ENCODE measurements around the gene CYP4F12.

CYP4F12 gene

DNA sequence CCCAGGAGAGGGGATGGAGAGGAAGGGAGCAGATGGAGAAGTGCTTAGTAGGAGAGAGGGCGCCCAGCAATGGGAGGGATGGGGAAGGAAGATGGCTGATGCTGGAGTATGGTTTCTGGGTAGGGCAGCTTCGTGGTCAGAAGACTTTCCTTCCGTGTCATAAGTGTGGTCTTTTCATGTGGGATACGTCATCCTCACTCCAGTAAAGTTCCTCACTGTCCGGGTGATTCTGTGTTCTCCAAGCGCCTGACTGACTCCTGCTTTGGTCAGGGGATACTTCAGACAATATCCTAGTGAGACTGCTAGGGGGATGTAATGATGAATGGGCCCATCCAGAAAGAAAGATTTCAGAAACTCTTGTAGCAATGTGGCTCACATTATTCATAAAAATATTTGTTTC is 61.0 kb downstream of the CYP4F12 start:
- no peak for DNase-seq

DNA sequence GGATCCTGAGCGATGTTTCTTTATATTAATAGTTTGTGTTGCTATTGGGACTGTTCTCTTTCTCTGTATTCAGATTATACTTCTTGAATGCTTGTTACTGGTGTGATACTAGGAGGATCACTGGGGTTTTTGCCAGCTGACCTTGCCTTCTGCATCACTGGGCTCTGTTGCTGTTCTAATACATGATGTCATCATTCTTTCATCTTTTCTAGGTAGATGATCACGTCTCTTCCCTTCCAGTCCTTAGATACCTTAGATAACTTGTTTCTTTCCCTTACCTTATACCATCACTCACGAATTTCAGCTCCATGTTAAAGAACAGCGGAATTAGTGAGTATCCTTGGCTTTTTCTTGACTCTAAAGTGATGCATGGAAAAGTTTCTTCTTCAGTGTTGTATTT is 64.8 kb downstream of the CYP4F12 start, which contains the start of gene OR10H3:
Gene OR10H3 (plus strand): TSS at position 264 of the 400 bp plus-strand sequence. CDS start 3,408 bp downstream, outside the sequence.
- H3K27me3 ChIP-seq (ENCODE audit: insufficient read depth, low read length): no peaks in the 10 kb centered on the region
- H3K18ac ChIP-seq (ENCODE audit: low read length): no peak within 1 kb of the TSS
- H4K12ac ChIP-seq (ENCODE audit: low read depth, low read length): no peak within 1 kb of the TSS
- no peak within 1 kb of the TSS for H3K9ac ChIP-seq (ENCODE audit: low read length)
- no peak within 1 kb of the TSS for H4K8ac ChIP-seq (ENCODE audit: low read depth, low read length)
- H2AFZ ChIP-seq (ENCODE audit: insufficient read depth, low read length, poor library complexity): no peak within 1 kb of the TSS
- no peak within 1 kb of the TSS for H2BK12ac ChIP-seq (ENCODE audit: low read length)
- no peak within 1 kb of the TSS for H2BK5ac ChIP-seq (ENCODE audit: low read depth, low read length, poor library complexity)
- no peaks in the 10 kb centered on the region for H3K36me3 ChIP-seq (ENCODE audit: control insufficient read depth in 1 of 2, insufficient read depth in 2 of 2, low read length in 2 of 2)
- no peak within 1 kb of the TSS for H3K14ac ChIP-seq (ENCODE audit: low read length)
- no peak within 1 kb of the TSS for H3K4me3 ChIP-seq (ENCODE audit: low read depth, low read length)
- H2AK5ac ChIP-seq (ENCODE audit: low read length): no peak within 1 kb of the TSS
- no peak within 1 kb of the TSS for H3K27ac ChIP-seq (ENCODE audit: low read depth, low read length)
- H4K91ac ChIP-seq (ENCODE audit: low read depth, low read length): no peak within 1 kb of the TSS
- H3K79me1 ChIP-seq (ENCODE audit: low read length): no peaks in the 10 kb centered on the region
- WGBS (ENCODE audit: extremely low coverage, insufficient coverage, insufficient read length): no CpG with 5 or more reads among the region's 4 CpGs
- peaks cover 22% of the 10 kb centered on the region for H3K9me3 ChIP-seq (ENCODE audit: insufficient read depth, low read depth, low read length)
- no peaks in the 10 kb centered on the region for H3K79me2 ChIP-seq (ENCODE audit: control insufficient read depth, insufficient read depth, low read length, poor library complexity)
- H3K4ac ChIP-seq (ENCODE audit: low read depth, low read length): no peak within 1 kb of the TSS
- H3K4me2 ChIP-seq (ENCODE audit: low read length): no peak within 1 kb of the TSS
- no peak within 1 kb of the TSS for H3K23ac ChIP-seq (ENCODE audit: low read length)
- no peaks in the 10 kb centered on the region for H3K4me1 ChIP-seq (ENCODE audit: control insufficient read depth in 1 of 2, insufficient read depth in 2 of 2, low read length in 2 of 2)
- H2BK120ac ChIP-seq (ENCODE audit: insufficient read depth, low read length, poor library complexity): no peak within 1 kb of the TSS
- no peak for DNase-seq

More for the DNA sequence above, 61.0 kb downstream of the CYP4F12 start:
- no peak overlapping the region for H2BK120ac ChIP-seq (ENCODE audit: insufficient read depth, low read length, poor library complexity)
- H3K9ac ChIP-seq (ENCODE audit: low read length): no peak overlapping the region
- H3K79me1 ChIP-seq (ENCODE audit: low read length): no peaks in the 10 kb centered on the region
- no peak overlapping the region for H3K27ac ChIP-seq (ENCODE audit: low read depth, low read length)
- no peak overlapping the region for H3K18ac ChIP-seq (ENCODE audit: low read length)
- no peak overlapping the region for H4K12ac ChIP-seq (ENCODE audit: low read depth, low read length)
- no peak overlapping the region for H3K4me3 ChIP-seq (ENCODE audit: low read depth, low read length)
- H3K23ac ChIP-seq (ENCODE audit: low read length): no peak overlapping the region
- no peak overlapping the region for H2BK12ac ChIP-seq (ENCODE audit: low read length)
- no CpG with 5 or more reads among the region's 6 CpGs for WGBS (ENCODE audit: extremely low coverage, insufficient coverage, insufficient read length)
- H4K8ac ChIP-seq (ENCODE audit: low read depth, low read length): no peak overlapping the region
- no peaks in the 10 kb centered on the region for H3K4me1 ChIP-seq (ENCODE audit: control insufficient read depth in 1 of 2, insufficient read depth in 2 of 2, low read length in 2 of 2)
- no peak overlapping the region for H3K4ac ChIP-seq (ENCODE audit: low read depth, low read length)
- H2AK5ac ChIP-seq (ENCODE audit: low read length): no peak overlapping the region
- H2BK5ac ChIP-seq (ENCODE audit: low read depth, low read length, poor library complexity): no peak overlapping the region
- no peaks in the 10 kb centered on the region for H3K36me3 ChIP-seq (ENCODE audit: control insufficient read depth in 1 of 2, insufficient read depth in 2 of 2, low read length in 2 of 2)
- no peak overlapping the region for H3K14ac ChIP-seq (ENCODE audit: low read length)
- H3K9me3 ChIP-seq (ENCODE audit: insufficient read depth, low read depth, low read length): peaks cover 18% of the 10 kb centered on the region
- H2AFZ ChIP-seq (ENCODE audit: insufficient read depth, low read length, poor library complexity): no peak overlapping the region
- H3K4me2 ChIP-seq (ENCODE audit: low read length): no peak overlapping the region
- no peak overlapping the region for H4K91ac ChIP-seq (ENCODE audit: low read depth, low read length)
- no peaks in the 10 kb centered on the region for H3K79me2 ChIP-seq (ENCODE audit: control insufficient read depth, insufficient read depth, low read length, poor library complexity)
- H3K27me3 ChIP-seq (ENCODE audit: insufficient read depth, low read length): no peaks in the 10 kb centered on the region

DNA sequence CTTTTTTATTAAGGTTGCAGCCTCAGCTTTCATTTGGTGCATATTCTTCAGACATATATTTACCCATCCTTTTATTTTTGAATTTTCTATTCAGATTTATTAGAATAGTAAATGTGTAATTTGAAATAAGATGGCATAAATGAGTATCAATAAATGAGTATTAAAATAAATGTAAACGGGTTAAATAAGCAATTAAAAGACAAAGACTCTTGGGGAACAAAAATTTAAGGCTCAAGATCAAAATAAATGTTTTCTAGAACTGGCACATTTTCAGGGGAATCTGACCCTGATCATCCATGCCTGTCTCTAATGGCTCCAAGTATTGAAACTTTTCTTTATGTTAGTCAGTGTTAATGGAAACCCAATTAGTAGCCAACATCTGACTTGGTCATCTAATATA is 67.9 kb downstream of the CYP4F12 start:
- no peak overlapping the region for H4K91ac ChIP-seq (ENCODE audit: low read depth, low read length)
- no peak overlapping the region for H3K9ac ChIP-seq (ENCODE audit: low read length)
- no peak overlapping the region for H4K12ac ChIP-seq (ENCODE audit: low read depth, low read length)
- no peak overlapping the region for H3K4ac ChIP-seq (ENCODE audit: low read depth, low read length)
- no peaks in the 10 kb centered on the region for H3K36me3 ChIP-seq (ENCODE audit: control insufficient read depth in 1 of 2, insufficient read depth in 2 of 2, low read length in 2 of 2)
- H2BK12ac ChIP-seq (ENCODE audit: low read length): no peak overlapping the region
- no peak overlapping the region for H4K8ac ChIP-seq (ENCODE audit: low read depth, low read length)
- H2BK5ac ChIP-seq (ENCODE audit: low read depth, low read length, poor library complexity): no peak overlapping the region
- H3K4me3 ChIP-seq (ENCODE audit: low read depth, low read length): no peak overlapping the region
- no peaks in the 10 kb centered on the region for H3K27me3 ChIP-seq (ENCODE audit: insufficient read depth, low read length)
- no peaks in the 10 kb centered on the region for H3K79me2 ChIP-seq (ENCODE audit: control insufficient read depth, insufficient read depth, low read length, poor library complexity)
- no peak overlapping the region for H2AFZ ChIP-seq (ENCODE audit: insufficient read depth, low read length, poor library complexity)
- no peak overlapping the region for H3K14ac ChIP-seq (ENCODE audit: low read length)
- no peak overlapping the region for H3K23ac ChIP-seq (ENCODE audit: low read length)
- no peaks in the 10 kb centered on the region for H3K4me1 ChIP-seq (ENCODE audit: control insufficient read depth in 1 of 2, insufficient read depth in 2 of 2, low read length in 2 of 2)
- no peak overlapping the region for H3K4me2 ChIP-seq (ENCODE audit: low read length)
- H2AK5ac ChIP-seq (ENCODE audit: low read length): no peak overlapping the region
- H3K18ac ChIP-seq (ENCODE audit: low read length): no peak overlapping the region
- no peaks in the 10 kb centered on the region for H3K79me1 ChIP-seq (ENCODE audit: low read length)
- no peak overlapping the region for H2BK120ac ChIP-seq (ENCODE audit: insufficient read depth, low read length, poor library complexity)
- no peak overlapping the region for H3K27ac ChIP-seq (ENCODE audit: low read depth, low read length)
- peaks cover 11% of the 10 kb centered on the region for H3K9me3 ChIP-seq (ENCODE audit: insufficient read depth, low read depth, low read length)
- no peak for DNase-seq
- no CpG with 5 or more reads among the region's 1 CpG for WGBS (ENCODE audit: extremely low coverage, insufficient coverage, insufficient read length)

All from trophoblast cell (in vitro differentiated cells and primary cell).